ENCODE measurements around the gene PLSCR1.

PLSCR1 gene

GRCh38 chr3:146470425-146470990 lies 73.9 kb downstream of the PLSCR1 start:
- no peak for DNase-seq

DNA sequence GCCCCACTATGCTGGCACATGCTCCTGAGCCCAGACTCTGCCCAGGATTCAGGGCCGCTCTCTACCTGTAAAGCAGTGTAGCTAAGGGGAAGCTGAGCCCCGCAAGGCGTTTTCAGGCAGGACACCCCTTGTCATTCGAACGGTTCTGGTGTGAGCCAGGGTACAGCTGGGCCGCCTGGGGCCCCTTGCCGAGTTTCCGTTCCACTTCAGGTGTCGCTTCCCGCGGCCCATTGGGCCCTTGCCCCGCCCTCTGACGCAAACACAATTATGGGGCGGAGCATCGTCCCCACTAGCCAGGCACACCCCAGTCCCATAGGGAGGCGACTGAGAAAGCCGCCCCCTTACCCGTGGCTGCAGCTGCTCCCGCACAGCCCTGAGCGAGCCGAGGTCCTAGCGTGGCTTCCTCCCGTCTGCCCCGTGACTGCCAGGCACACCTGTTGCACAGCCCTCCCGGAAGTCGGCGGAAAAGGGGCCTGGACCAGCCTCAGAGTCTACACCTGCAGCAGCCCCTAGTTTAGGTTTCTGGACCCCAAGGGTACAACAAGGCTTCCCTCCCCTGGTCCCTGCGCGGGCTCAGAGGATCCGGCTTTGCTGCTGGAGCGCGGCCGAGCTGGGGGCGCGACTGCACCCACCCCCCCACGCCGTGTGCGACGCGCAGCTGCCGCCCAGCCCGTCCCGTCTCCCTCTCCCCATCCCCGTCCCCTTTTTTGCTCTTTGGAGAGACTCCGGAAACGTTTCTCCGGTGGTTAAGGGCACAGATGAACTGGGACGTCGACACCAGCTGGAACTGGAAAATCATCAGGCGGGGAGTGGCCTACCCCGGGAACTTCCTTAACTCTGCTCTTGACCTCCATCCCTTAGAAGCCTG lies 75.0 kb downstream of the PLSCR1 start, which contains the start of gene PLSCR2:
PLSCR2 (minus strand) TSS at position 412 of the 868 bp plus-strand sequence. CDS start 9,657 bp downstream, outside the sequence.
- DNase-seq, result no peak

- DNase-seq, result no peak
These were observed 75.7 kb downstream of the PLSCR1 start for GRCh38 chr3:146468671-146469149.

DNA sequence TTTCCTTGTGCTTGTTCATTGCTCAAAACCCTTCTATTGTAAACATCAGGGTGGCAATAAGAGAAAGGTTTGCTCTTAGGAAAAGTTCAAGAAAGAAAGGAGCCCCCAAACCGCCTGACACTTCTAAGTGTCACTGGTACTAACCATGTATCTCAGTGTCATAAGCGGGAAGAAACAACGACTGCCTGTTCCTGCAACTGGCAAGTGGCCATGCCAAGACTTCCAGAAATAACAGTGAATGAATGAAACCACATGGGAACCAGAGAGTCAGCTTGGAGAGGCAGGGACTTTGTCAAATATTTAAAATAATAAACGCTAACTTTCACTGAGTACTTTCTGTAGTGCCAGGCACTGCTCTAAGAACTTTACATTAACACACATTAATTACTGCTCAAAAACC lies 76.2 kb downstream of the PLSCR1 start:
- no peak for DNase-seq

DNA sequence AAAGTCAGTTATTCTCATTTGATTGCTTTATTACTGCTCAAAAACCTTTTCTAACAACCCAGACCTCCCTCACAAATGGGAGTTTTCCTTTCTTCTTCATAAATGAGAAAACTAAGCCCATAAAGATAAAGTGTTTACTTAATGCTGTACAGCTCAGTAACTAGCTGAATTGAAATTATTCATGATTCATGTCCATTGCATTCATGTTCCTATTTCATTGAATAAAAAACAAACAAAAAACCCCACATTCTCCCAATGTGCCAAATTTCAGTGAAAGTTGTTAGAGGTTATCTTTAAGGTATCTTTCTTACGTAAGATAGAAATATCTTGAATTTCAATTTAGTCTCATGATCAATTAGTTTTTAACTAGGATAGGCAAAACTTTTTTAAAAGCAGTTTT lies 77.8 kb downstream of the PLSCR1 start:
- no peak for DNase-seq

DNA sequence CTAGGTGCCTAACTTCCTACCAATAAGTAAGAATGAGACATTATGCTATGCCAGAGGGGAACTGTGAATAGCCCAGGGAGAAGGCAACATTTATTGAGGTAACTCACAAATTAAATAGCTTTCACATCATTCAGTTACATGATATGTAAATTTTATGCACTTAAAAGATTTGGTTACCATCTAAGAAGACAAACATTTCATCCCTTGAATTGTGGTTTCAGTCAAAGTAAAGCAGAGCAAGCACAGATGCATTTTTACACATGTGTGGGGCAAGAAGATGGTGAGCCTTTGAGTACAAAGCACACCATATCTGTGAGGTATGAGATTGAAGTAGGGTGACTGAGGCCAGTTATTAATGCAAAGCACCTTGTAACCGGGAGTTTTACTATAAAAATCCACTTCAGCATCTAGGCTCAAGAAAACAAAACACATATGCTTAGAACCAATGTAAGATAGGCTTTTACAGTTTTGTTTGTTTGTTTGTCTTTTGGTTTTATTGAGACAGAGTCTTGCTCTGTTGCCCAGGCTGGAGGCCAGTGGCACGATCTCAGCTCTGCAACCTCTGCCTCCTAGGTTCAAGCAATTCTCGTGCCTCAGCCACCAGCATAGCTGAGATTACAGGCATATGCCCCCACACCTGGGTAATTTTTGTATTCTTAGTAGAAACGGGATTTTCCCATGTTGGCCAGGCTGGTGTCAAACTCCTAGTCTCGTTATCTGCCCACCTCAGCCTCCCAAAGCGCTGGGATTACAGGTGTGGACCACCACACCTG lies 78.5 kb downstream of the PLSCR1 start:
- no peak for DNase-seq
